A673 (cell line): ENCODE results near the gene ZDHHC6. TPM values are rescaled to one million over a fixed set of nuclear protein-coding genes. Genes with fewer than 3 reads are reported as not detected.

Experiments
- BruUV-seq: library from RNA; stranded (reverse); fragments of 400-500 nt; replicated peaks from 2 replicates; lab custom pipeline; 2021; lab: Mats Ljungman, UMichigan
- CTCF ChIA-PET: fragments of 300-600 bp; sonication (Branson Sonifier 250); formaldehyde crosslinking; loops from one replicate; lab custom pipeline; 2022; ENCODE audit warnings: antibody characterized with exemption; lab: Charles Lee
- POLR2A ChIA-PET: fragments of 300-600 bp; sonication (Branson Sonifier 250); formaldehyde crosslinking; loops from one replicate; lab custom pipeline; 2022; ENCODE audit warnings: antibody characterized with exemption; ENCODE audit not compliant: low non-redundant PET; lab: Charles Lee
- DNase-seq: peaks from one replicate; pipeline ENCODE4 v3.0.0-alpha.2; 2015; ENCODE audit warnings: low spot score
- H3K27ac ChIP-seq: fragments of 200-600 bp; sonication (generic); 2 replicates; pipeline ENCODE4 v1.5.1; 2016; ENCODE audit warnings: mixed run types, low read depth, mild to moderate bottlenecking, mixed read lengths, antibody characterized with exemption, low read length; ENCODE audit not compliant: poor library complexity, severe bottlenecking
- H3K27me3 ChIP-seq: fragments of 200-600 bp; sonication (generic); replicated peaks from 2 replicates; pipeline ENCODE4 v1.6.1; 2017; ENCODE audit warnings: mixed run types, low read depth, mild to moderate bottlenecking, mixed read lengths, antibody characterized with exemption, low read length; ENCODE audit not compliant: insufficient read depth, poor library complexity
- H3K36me3 ChIP-seq: fragments of 200-600 bp; sonication (generic); 2 replicates; pipeline ENCODE4 v1.6.1; 2016; ENCODE audit warnings: mixed run types, mild to moderate bottlenecking, mixed read lengths, antibody characterized with exemption, low read length; ENCODE audit not compliant: insufficient read depth, poor library complexity, severe bottlenecking
- H3K4me1 ChIP-seq: fragments of 200-600 bp; sonication (generic); 2 replicates; pipeline ENCODE4 v1.6.1; 2017; ENCODE audit warnings: mixed run types, mild to moderate bottlenecking, mixed read lengths, antibody characterized with exemption, low read length; ENCODE audit not compliant: insufficient read depth, poor library complexity, severe bottlenecking
- H3K4me3 ChIP-seq: fragments of 200-600 bp; sonication (generic); 2 replicates; pipeline ENCODE4 v1.5.1; 2016; ENCODE audit warnings: low read depth, mixed run types, mild to moderate bottlenecking, mixed read lengths, low read length; ENCODE audit not compliant: poor library complexity, severe bottlenecking
- H3K9me3 ChIP-seq: fragments of 200-600 bp; sonication (generic); 2 replicates; pipeline ENCODE4 v1.6.1; 2016; ENCODE audit warnings: mixed run types, low read depth, mild to moderate bottlenecking, mixed read lengths, antibody characterized with exemption, low read length; ENCODE audit not compliant: poor library complexity, severe bottlenecking
- CTCF ChIP-seq: fragments of 300-800, 200-600 bp; sonication (generic); conservative IDR thresholded peaks from 2 replicates; pipeline ENCODE4 v1.5.1; 2017; ENCODE audit warnings: low read depth, mild to moderate bottlenecking, antibody characterized with exemption, low read length, moderate library complexity, mixed read lengths
- EZH2 ChIP-seq: fragments of 200-600 bp; sonication (generic); IDR thresholded peaks from 2 replicates; pipeline ENCODE4 v1.6.1; 2017; ENCODE audit warnings: borderline replicate concordance, low read depth, mild to moderate bottlenecking, mixed read lengths, antibody characterized with exemption, low read length; ENCODE audit not compliant: poor library complexity, severe bottlenecking
- intact Hi-C: fragments of 100-400 bp; cut with micrococcal nuclease; formaldehyde crosslinking; loops from one replicate; pipeline ENCODE4 v1.10.0; 2022; ENCODE audit not compliant: unreplicated experiment
- total RNA-seq: library from RNA; stranded (reverse); gene quantifications from 2 replicates; pipeline ENCODE4 v1.2.3, GENCODE V29; 2021

The ZDHHC6 gene
- total RNA-seq, 1 experiment from 2014 or later, result 38.8 TPM

- Histone ChIP-seq H3K4me1 (no peaks in the 10 kb centered on the region), H3K9me3 (no peaks in the 10 kb centered on the region), H3K36me3 (no peaks in the 10 kb centered on the region), H3K4me3 (no peak overlapping the region), H3K27me3 (no peaks in the 10 kb centered on the region), H3K27ac (no peak overlapping the region)
- intact Hi-C loops, result no loop called here
- ChIA-PET CTCF (no interaction called here), POLR2A (no interaction called here)
- TF ChIP-seq EZH2 (no peak), CTCF (no peak)
- BruUV-seq, result no TSS peak
- no peak for DNase-seq
These were observed 8.4 kb upstream of the ZDHHC6 start for GRCh38 chr10:112454910-112455779.

GRCh38 chr10:112448888-112449287 lies 2.2 kb upstream of the ZDHHC6 start:
- intact Hi-C loops, result no loop called here
- H3K27me3 ChIP-seq, result no peaks in the 10 kb centered on the region
- peaks cover 10% of the 10 kb centered on the region for H3K36me3 ChIP-seq
- DNase-seq, result no peak
- BruUV-seq, result no TSS peak
- POLR2A ChIA-PET, result no interaction called here
- H3K9me3 ChIP-seq, result no peaks in the 10 kb centered on the region
- peaks cover 5% of the 10 kb centered on the region for H3K4me1 ChIP-seq
- H3K27ac ChIP-seq, result no peak overlapping the region
- no peak overlapping the region for H3K4me3 ChIP-seq
- CTCF ChIA-PET, result no interaction called here
- TF ChIP-seq CTCF, result no peak
- no peak for TF ChIP-seq EZH2

- BruUV-seq, result TSS peak; percentile 67
- no peak for DNase-seq
- Histone ChIP-seq H3K9me3 (no peaks in the 10 kb centered on the region), H3K27ac (peak overlapping the region; percentile 98), H3K27me3 (no peaks in the 10 kb centered on the region), H3K4me3 (peak overlapping the region; percentile 91), H3K4me1 (peaks cover 5% of the 10 kb centered on the region), H3K36me3 (peaks cover 16% of the 10 kb centered on the region)
- no peak for TF ChIP-seq EZH2
- TF ChIP-seq CTCF, result no peak
- intact Hi-C loops, result no loop called here
- POLR2A ChIA-PET, result no interaction called here
- CTCF ChIA-PET, result interaction anchor here (1.0 kb wide), 1 partner anchor 25 kb away, joined by 3 read pairs; no protein-coding TSS in a partner anchor
These were observed 860 bp upstream of the ZDHHC6 start for GRCh38 chr10:112447620-112447928.
